ENCODE results near the gene AATF. TPM values are rescaled to one million over a fixed set of nuclear protein-coding genes. Genes with fewer than 3 reads are reported as not detected.

The AATF gene
- total and polyA plus RNA-seq, 2 donors (not counting 1 experiment from before 2014, with no cell fraction given): 23.9 to 54.8 TPM

DNA sequence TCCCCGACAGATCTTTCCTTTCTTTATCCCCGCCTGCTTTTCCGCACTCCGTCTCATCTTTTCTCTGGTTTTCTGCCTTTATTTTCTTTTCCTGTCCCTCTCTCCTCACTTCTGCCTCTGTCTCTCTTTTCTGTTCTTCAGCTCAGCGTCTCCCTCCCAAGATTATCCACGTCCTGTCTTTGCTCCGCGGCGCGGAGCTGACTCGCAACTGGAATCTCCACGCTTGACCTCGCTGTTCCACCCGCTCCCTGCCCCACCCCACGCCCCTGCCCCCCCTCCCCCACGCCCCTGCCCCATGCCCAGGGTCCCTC, 16.4 kb upstream of the AATF start:
- TF ChIP-seq EZH2 (IDR thresholded peaks at IDR 0.05; ENCODE audit: borderline replicate concordance, insufficient read depth, low read depth, low read length, poor library complexity, severe bottlenecking) (no peak), CTCF (IDR thresholded peaks at IDR 0.05) (no peak)
- no peak for DNase-seq
- Histone ChIP-seq H3K9ac (ENCODE audit: low read length) (peak overlapping the region; percentile 22), H3K4me2 (replicated peaks; ENCODE audit: low read depth, low read length, poor library complexity, severe bottlenecking) (peak overlapping the region; percentile 67), H4K20me1 (ENCODE audit: control insufficient read depth, insufficient read depth, low read length, poor library complexity, severe bottlenecking) (peaks cover 15% of the 10 kb centered on the region), H3K4me1 (ENCODE audit: control insufficient read depth in 2 of 2, insufficient read depth in 2 of 2, low read length in 2 of 2) (peaks cover 80 to 84% of the 10 kb centered on the region in 2 donors), H3K4me3 (ENCODE audit: control extremely low read depth in 1 of 5, extremely low read depth in 1 of 5, insufficient read depth in 1 of 5, low read depth in 2 of 5, low read length in 4 of 5) (peak overlapping the region in 1 of 5 experiments; percentile 5), H3K27ac (ENCODE audit: low read length in 2 of 2) (no peak overlapping the region), H3K27me3 (replicated peaks in 1 of 4; ENCODE audit: control extremely low read depth in 1 of 4, control insufficient read depth in 3 of 4, insufficient read depth in 4 of 4, low read length in 3 of 4) (peaks cover 0 to 90% (median 82%) of the 10 kb centered on the region in 4 experiments), H3K9me3 (ENCODE audit: control extremely low read depth in 1 of 3, control insufficient read depth in 2 of 3, insufficient read depth in 1 of 3, low read length in 2 of 3) (peaks cover 0 to 68% (median 8%) of the 10 kb centered on the region in 3 donors), H3K79me2 (ENCODE audit: control insufficient read depth, insufficient read depth, low read length) (no peaks in the 10 kb centered on the region), H2AFZ (ENCODE audit: insufficient read depth, low read depth, low read length, poor library complexity, severe bottlenecking) (no peak overlapping the region), H3K36me3 (replicated peaks in 1 of 2; ENCODE audit: control extremely low read depth in 1 of 2, control insufficient read depth in 1 of 2, extremely low read depth in 1 of 2, insufficient read depth in 2 of 2, low read length in 1 of 2) (no peaks in the 10 kb centered on the region)
- Mint-ChIP-seq H3K27ac (no peak overlapping the region), H3K4me1 (peaks cover 78% of the 10 kb centered on the region), H3K4me3 (peak overlapping the region; percentile 67), H3K9me3 (ENCODE audit: insufficient read depth) (no peaks in the 10 kb centered on the region), H3K27me3 (peaks cover 85% of the 10 kb centered on the region)
- ChIA-PET POLR2A (no interaction called here), CTCF (no interaction called here)
- WGBS (ENCODE audit: insufficient coverage): 5% methylated on average over 5 of the region's 16 CpGs
- no peak for ATAC-seq (ENCODE audit: low read depth)
- intact Hi-C loops (cut with micrococcal nuclease): no loop called here

- H3K27ac ChIP-seq (ENCODE audit: low read length in 2 of 2): no peak overlapping the region
- peak; percentile 50 for DNase-seq
- H3K4me2 ChIP-seq (replicated peaks; ENCODE audit: low read depth, low read length, poor library complexity, severe bottlenecking): peak overlapping the region; percentile 84
- no peak overlapping the region for H2AFZ ChIP-seq (ENCODE audit: insufficient read depth, low read depth, low read length, poor library complexity, severe bottlenecking)
- H3K9me3 ChIP-seq (ENCODE audit: control extremely low read depth in 1 of 3, control insufficient read depth in 2 of 3, insufficient read depth in 1 of 3, low read length in 2 of 3): peaks cover 0 to 74% (median 8%) of the 10 kb centered on the region in 3 donors
- Mint-ChIP-seq H3K4me3 (peak overlapping the region; percentile 75), H3K4me1 (peaks cover 80% of the 10 kb centered on the region), H3K27me3 (peaks cover 87% of the 10 kb centered on the region), H3K9me3 (ENCODE audit: insufficient read depth) (no peaks in the 10 kb centered on the region), H3K27ac (peak overlapping the region; percentile 59)
- H3K4me1 ChIP-seq (ENCODE audit: control insufficient read depth in 2 of 2, insufficient read depth in 2 of 2, low read length in 2 of 2): peaks cover 80 to 84% of the 10 kb centered on the region in 2 donors
- no peak for ATAC-seq (ENCODE audit: low read depth)
- no peaks in the 10 kb centered on the region for H3K79me2 ChIP-seq (ENCODE audit: control insufficient read depth, insufficient read depth, low read length)
- CTCF ChIA-PET: interaction anchor here (0.6 kb wide), 1 partner anchor 1435 kb away, joined by 3 read pairs; no protein-coding TSS in a partner anchor
- 13% methylated on average over 35 of the region's 40 CpGs for WGBS (ENCODE audit: insufficient coverage)
- no peaks in the 10 kb centered on the region for H3K36me3 ChIP-seq (replicated peaks in 1 of 2; ENCODE audit: control extremely low read depth in 1 of 2, control insufficient read depth in 1 of 2, extremely low read depth in 1 of 2, insufficient read depth in 2 of 2, low read length in 1 of 2)
- no peak overlapping the region for H3K4me3 ChIP-seq (ENCODE audit: control extremely low read depth in 1 of 5, extremely low read depth in 1 of 5, insufficient read depth in 1 of 5, low read depth in 2 of 5, low read length in 4 of 5)
- POLR2A ChIA-PET: no interaction called here
- peaks cover 0 to 93% (median 86%) of the 10 kb centered on the region in 4 experiments for H3K27me3 ChIP-seq (replicated peaks in 1 of 4; ENCODE audit: control extremely low read depth in 1 of 4, control insufficient read depth in 3 of 4, insufficient read depth in 4 of 4, low read length in 3 of 4)
- TF ChIP-seq EZH2 (IDR thresholded peaks at IDR 0.05; ENCODE audit: borderline replicate concordance, insufficient read depth, low read depth, low read length, poor library complexity, severe bottlenecking) (peak; percentile 98), CTCF (IDR thresholded peaks at IDR 0.05) (no peak)
- H3K9ac ChIP-seq (ENCODE audit: low read length): no peak overlapping the region
- peaks cover 17% of the 10 kb centered on the region for H4K20me1 ChIP-seq (ENCODE audit: control insufficient read depth, insufficient read depth, low read length, poor library complexity, severe bottlenecking)
- intact Hi-C loops (cut with micrococcal nuclease): no loop called here
These were observed 15.9 kb upstream of the AATF start for GRCh38 chr17:36932694-36933511.

All from B cell (primary cell).